HepG2 (cell line): ENCODE data around the gene AUTS2. TPM values are rescaled to one million over a fixed set of nuclear protein-coding genes. Genes with fewer than 3 reads are reported as not detected.

Source experiments
- ATAC-seq: fragments of 200-7000 bp; cut with Tn5 transposase; 3 replicates; pipeline ENCODE4 v1.9.1; 2020; ENCODE audit warnings: mild to moderate bottlenecking, moderate library complexity
- BruUV-seq: library from RNA; stranded (reverse); fragments of 400-500 nt; replicated peaks from 2 replicates; lab custom pipeline; 2021; lab: Mats Ljungman, UMichigan
- CTCF ChIA-PET: fragments of 300-600 bp; formaldehyde crosslinking; extraction: SDS; loops from one replicate; lab custom pipeline; 2021; ENCODE audit warnings: low total read pairs, inconsistent platforms, low intra/inter-chr PET ratio; lab: Yijun Ruan, JAX
- POLR2A ChIA-PET: fragments of 350-600 bp; sonication (Branson Sonifier 250); formaldehyde crosslinking; loops from one replicate; lab custom pipeline; 2020; ENCODE audit warnings: antibody characterized with exemption, inconsistent platforms; lab: Yijun Ruan, JAX
- DNase-seq: peaks from one replicate; pipeline ENCODE4 v3.0.0-alpha.2; 2015; ENCODE audit warnings: low spot score
- FAIRE-seq: peaks from 3 replicates; lab custom pipeline; 2011; peaks lifted over from hg19 to GRCh38; lab: Jason Lieb, UNC
- H2AFZ ChIP-seq: one replicate; pipeline ENCODE4 v1.6.1; 2011; ENCODE audit warnings: low read length, inconsistent platforms
- H3K27ac ChIP-seq: fragments of 300-600 bp; 3 replicates; pipeline ENCODE4 v1.8.0; 2011; ENCODE audit warnings: mixed run types, mild to moderate bottlenecking, mixed read lengths, low read length, inconsistent platforms; ENCODE audit not compliant: insufficient read depth; ENCODE audit errors: extremely low read length
- H3K27me3 ChIP-seq, 2 experiments: fragments of 200-600 bp in 1 of 2; 2 replicates in 1 of 2; 3 replicates in 1 of 2; pipeline versions ENCODE4 v1.6.0 to v1.8.0; 2011; ENCODE audit warnings: low read length in 2 of 2, mild to moderate bottlenecking in 2 of 2, moderate library complexity in 2 of 2, inconsistent platforms in 1 of 2; ENCODE audit not compliant: insufficient read depth in 2 of 2, control insufficient read depth in 1 of 2
- H3K36me3 ChIP-seq, 2 experiments: fragments of 200-600 bp in 1 of 2; replicated peaks in 1 of 2; 2 replicates in 1 of 2; 3 replicates in 1 of 2; pipeline versions ENCODE4 v1.5.1 to v1.8.0; 2011; ENCODE audit warnings: low read length in 2 of 2, inconsistent platforms in 1 of 2; ENCODE audit not compliant: insufficient read depth in 2 of 2, control insufficient read depth in 1 of 2
- H3K4me1 ChIP-seq: 2 replicates; pipeline ENCODE4 v1.5.1; 2012; ENCODE audit warnings: low read length, inconsistent platforms; ENCODE audit not compliant: insufficient read depth
- H3K4me2 ChIP-seq: 2 replicates; pipeline ENCODE4 v1.6.0; 2011; ENCODE audit warnings: low read depth, low read length, inconsistent platforms
- H3K4me3 ChIP-seq, 3 experiments: fragments of 200-600 bp in 1 of 3; sonication (generic), shearing (Covaris generic) in 1 of 3; replicated peaks in 1 of 3; 2 replicates each; pipeline ENCODE4 v1.5.1; 2011 to 2016; ENCODE audit warnings: low read length in 3 of 3, inconsistent platforms in 2 of 3, low read depth in 2 of 3, mild to moderate bottlenecking in 2 of 3, control low read depth in 1 of 3, mixed read lengths in 1 of 3; ENCODE audit not compliant: insufficient read depth in 1 of 3
- H3K79me2 ChIP-seq: one replicate; pipeline ENCODE4 v1.6.1; 2011; ENCODE audit warnings: low read length, inconsistent platforms; ENCODE audit not compliant: insufficient read depth
- H3K9ac ChIP-seq: 2 replicates; pipeline ENCODE4 v1.6.0; 2011; ENCODE audit warnings: mild to moderate bottlenecking, low read depth, low read length, inconsistent platforms; ENCODE audit not compliant: insufficient read depth
- H3K9me3 ChIP-seq: 2 replicates; pipeline ENCODE4 v1.5.1; 2012; ENCODE audit warnings: mild to moderate bottlenecking, low read length
- H4K20me1 ChIP-seq: 2 replicates; pipeline ENCODE4 v1.6.0; 2011; ENCODE audit warnings: inconsistent platforms, mild to moderate bottlenecking, low read length, moderate library complexity; ENCODE audit not compliant: insufficient read depth
- CEBPB ChIP-seq: IDR thresholded peaks from 2 replicates; pipeline ENCODE4 v1.6.1; 2011; ENCODE audit warnings: low read depth, low read length, improper control_type of control experiment, borderline replicate concordance
- CEBPG ChIP-seq: IDR thresholded peaks from 2 replicates; pipeline ENCODE4 v1.6.1; 2016
- FOXO1 ChIP-seq: sonication (generic); formaldehyde crosslinking; IDR thresholded peaks from 2 replicates; pipeline ENCODE4 v1.4.0; 2020; ENCODE audit warnings: missing genetic modification reagents
- JUND ChIP-seq: sonication (generic); formaldehyde crosslinking; IDR thresholded peaks from 2 replicates; pipeline ENCODE4 v1.8.0; 2022; ENCODE audit warnings: mild to moderate bottlenecking, missing genetic modification reagents
- KDM4B ChIP-seq: sonication (generic); formaldehyde crosslinking; IDR thresholded peaks from 2 replicates; pipeline ENCODE4 v1.4.0; 2020; ENCODE audit warnings: missing genetic modification reagents
- PRMT3 ChIP-seq: sonication (generic); formaldehyde crosslinking; IDR thresholded peaks from 2 replicates; pipeline ENCODE4 v1.8.1; 2022; ENCODE audit warnings: low read depth, mild to moderate bottlenecking, moderate library complexity, missing genetic modification reagents, borderline replicate concordance
- STAG1 ChIP-seq: sonication (generic); formaldehyde crosslinking; IDR thresholded peaks from 2 replicates; pipeline ENCODE4 v1.4.0; 2020; ENCODE audit warnings: missing genetic modification reagents
- TMF1 ChIP-seq: sonication (generic); formaldehyde crosslinking; IDR thresholded peaks from 2 replicates; pipeline ENCODE4 v1.8.1; 2022; ENCODE audit warnings: low read depth, missing genetic modification reagents
- ZNF326 ChIP-seq: sonication (generic); formaldehyde crosslinking; IDR thresholded peaks from 2 replicates; pipeline ENCODE4 v1.4.0; 2020; ENCODE audit warnings: missing genetic modification reagents, borderline replicate concordance
- ZNF354B ChIP-seq: sonication (generic); formaldehyde crosslinking; IDR thresholded peaks from 2 replicates; pipeline ENCODE4 v1.8.0; 2022; ENCODE audit warnings: mild to moderate bottlenecking, missing genetic modification reagents
- WGBS: methylation state at CpG from one replicate; pipeline ENCODE4 v1.1.6; 2017; ENCODE audit warnings: low lambda C conversion rate; 5-methylcytosine and 5-hydroxymethylcytosine counted together
- in situ Hi-C: cut with HindIII; loops from 2 replicates; pipeline ENCODE4 v1.10.0; 2017; ENCODE audit warnings: low pct_unique_long_range_greater_than_20kb; ENCODE audit not compliant: extremely low pct_ligation_motif_present
- intact Hi-C: fragments of 100-400 bp; cut with micrococcal nuclease; formaldehyde crosslinking; loops from one replicate; pipeline ENCODE4 v1.10.0; 2022; ENCODE audit not compliant: unreplicated experiment
- polyA plus RNA-seq, 8 experiments: library from polyadenylated mRNA; depleted of rRNA in 3 of 8; stranded (reverse) in 7 of 8; unstranded in 1 of 8; fragments of >200 nt; fragmentation: Illumina TruSeq in 4 of 8; extraction: Trizol in 4 of 8; gene quantifications; 2 replicates each; pipeline versions ENCODE4 v1.2.1 to v1.2.3, GENCODE V29; 2011 to 2016; ENCODE audit warnings: low read depth in 4 of 8, missing spikeins in 1 of 8, mixed read lengths in 1 of 8; ENCODE audit not compliant: insufficient read depth in 1 of 8
- total RNA-seq, 5 experiments: library from RNA; depleted of rRNA; stranded (reverse); fragments of >200 nt; fragmentation: Illumina TruSeq; extraction: Trizol; gene quantifications; 2 replicates each; pipeline ENCODE4 v1.2.3, GENCODE V29; 2016; ENCODE audit warnings: low read depth in 1 of 5
- TF ChIP-seq, protein P1 (sequence below): sonication (generic); formaldehyde crosslinking; IDR thresholded peaks from 2 replicates; pipeline ENCODE4 v1.4.0; 2020; ENCODE audit warnings: missing genetic modification reagents

Gene AUTS2
- total and polyA plus RNA-seq, 2 of the 13 experiments (the other 11 are each of a cell fraction or from before 2014, with no cell fraction given), result 0.38 TPM; not detected in 1

DNA sequence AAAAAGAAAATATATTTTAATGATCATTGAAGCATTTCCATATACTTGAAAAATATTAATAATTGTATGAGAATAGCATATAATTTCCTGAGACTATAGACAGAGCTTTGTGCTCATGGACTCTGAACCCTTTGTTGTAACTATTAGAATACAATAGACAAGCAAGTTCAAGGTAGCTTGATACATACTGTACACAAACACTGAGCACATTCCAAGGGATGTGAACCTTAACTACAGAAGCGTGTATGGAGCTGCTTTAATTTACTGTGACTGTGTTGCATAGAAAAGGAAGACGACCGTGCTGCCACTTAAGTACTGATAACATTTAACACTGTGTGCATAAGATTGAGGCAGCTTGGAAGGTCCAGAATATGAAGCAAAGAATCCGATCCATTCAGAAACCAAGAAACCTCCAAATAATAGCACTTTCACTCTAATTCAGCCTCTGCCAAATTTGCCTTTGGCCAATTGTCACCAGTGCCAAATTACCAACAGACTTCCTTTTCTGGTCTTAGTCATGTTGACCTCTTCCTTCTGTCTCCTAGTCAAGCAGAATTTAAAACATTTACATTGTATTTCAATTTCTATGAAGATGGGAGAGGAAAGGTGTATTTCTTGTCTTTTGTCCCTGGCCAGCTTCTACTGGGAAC lies 967.6 kb downstream of the AUTS2 start:
- H3K4me1 ChIP-seq, result peaks cover 7% of the 10 kb centered on the region
- no peaks in the 10 kb centered on the region for H3K27me3 ChIP-seq
- H3K4me3 ChIP-seq, result no peak overlapping the region
- CTCF ChIA-PET, result no interaction called here
- FAIRE-seq, result no peak
- H4K20me1 ChIP-seq, result no peaks in the 10 kb centered on the region
- TF ChIP-seq ZNF354B (CRISPR knock-in tag), result no peak
- TF ChIP-seq KDM4B, result no peak
- no peak for TF ChIP-seq FOXO1 (CRISPR knock-in tag)
- TF ChIP-seq, protein P1, sequence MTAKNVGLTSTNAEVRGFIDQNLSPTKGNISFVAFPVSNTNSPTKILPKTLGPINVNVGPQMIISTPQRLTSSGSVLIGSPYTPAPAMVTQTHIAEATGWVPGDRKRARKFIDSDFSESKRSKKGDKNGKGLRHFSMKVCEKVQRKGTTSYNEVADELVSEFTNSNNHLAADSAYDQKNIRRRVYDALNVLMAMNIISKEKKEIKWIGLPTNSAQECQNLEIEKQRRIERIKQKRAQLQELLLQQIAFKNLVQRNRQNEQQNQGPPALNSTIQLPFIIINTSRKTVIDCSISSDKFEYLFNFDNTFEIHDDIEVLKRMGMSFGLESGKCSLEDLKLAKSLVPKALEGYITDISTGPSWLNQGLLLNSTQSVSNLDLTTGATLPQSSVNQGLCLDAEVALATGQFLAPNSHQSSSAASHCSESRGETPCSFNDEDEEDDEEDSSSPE, result no peak
- TF ChIP-seq JUND (CRISPR knock-in tag), result no peak
- TF ChIP-seq TMF1 (CRISPR knock-in tag), result no peak
- TF ChIP-seq ZNF326 (CRISPR knock-in tag), result no peak
- no peak for TF ChIP-seq STAG1 (CRISPR knock-in tag)
- TF ChIP-seq, all 625 proteins: peak for 0
- no peak for DNase-seq
- BruUV-seq, result no TSS peak
- H3K9ac ChIP-seq, result no peak overlapping the region
- H3K79me2 ChIP-seq, result no peaks in the 10 kb centered on the region
- H3K4me2 ChIP-seq, result no peak overlapping the region
- in situ Hi-C loops, result no loop called here
- 37% methylated on average over 4 of the region's 4 CpGs for WGBS
- no peaks in the 10 kb centered on the region for H3K9me3 ChIP-seq
- no peak for ATAC-seq
- H3K27ac ChIP-seq, result no peak overlapping the region
- intact Hi-C loops, result no loop called here
- POLR2A ChIA-PET, result no interaction called here
- no peak overlapping the region for H2AFZ ChIP-seq
- no peaks in the 10 kb centered on the region for H3K36me3 ChIP-seq

DNA sequence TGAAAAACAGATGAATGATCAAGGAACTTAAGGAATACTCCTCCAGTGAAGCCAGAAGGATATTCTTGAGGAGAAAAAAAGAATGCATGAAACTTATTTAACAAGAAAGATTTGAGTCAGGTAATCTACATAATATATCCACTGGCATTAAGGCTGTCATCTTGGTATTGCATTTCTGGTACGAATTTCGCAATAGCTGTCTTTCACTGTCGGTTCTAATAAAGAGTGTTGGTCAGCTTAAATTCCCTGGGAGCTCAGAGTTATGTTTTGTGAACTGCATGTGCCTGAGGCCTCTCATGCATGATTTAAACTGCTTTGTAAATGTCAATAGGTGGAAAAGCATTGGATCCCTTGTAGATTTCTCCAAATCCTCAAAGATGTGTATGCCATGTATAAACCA lies 968.4 kb downstream of the AUTS2 start:
- Histone ChIP-seq H3K9ac (no peak overlapping the region), H3K27ac (no peak overlapping the region), H3K4me1 (peaks cover 16% of the 10 kb centered on the region), H4K20me1 (no peaks in the 10 kb centered on the region), H3K36me3 (no peaks in the 10 kb centered on the region), H3K79me2 (no peaks in the 10 kb centered on the region), H2AFZ (no peak overlapping the region), H3K9me3 (no peaks in the 10 kb centered on the region)
- no peak for DNase-seq
- intact Hi-C loops, result no loop called here
- TF ChIP-seq CEBPG (CRISPR knock-in tag) (peak; percentile 37; the same call in 1 of the 2 replicates), PRMT3 (no peak), CEBPB (peak; percentile 86)
- TF ChIP-seq, all 625 proteins: peak for 2
- no peak overlapping the region for H3K4me2 ChIP-seq
- 38% methylated on average over 3 of the region's 3 CpGs for WGBS
- FAIRE-seq (no peak), ATAC-seq (no peak)
- CTCF ChIA-PET, result no interaction called here
- no peak overlapping the region for H3K4me3 ChIP-seq
- H3K27me3 ChIP-seq, result no peaks in the 10 kb centered on the region
- BruUV-seq, result no TSS peak
- POLR2A ChIA-PET, result no interaction called here
- in situ Hi-C loops, result no loop called here
